Eye (tissue), 1 donor: ENCODE measurements around the gene LYL1.

ENCODE experiments used
- DNase-seq: peaks from one replicate; pipeline ENCODE4 v3.0.0-alpha.2; 2015

The LYL1 gene

GRCh38 chr19:13054626-13055212 lies 47.9 kb downstream of the LYL1 start:
- peak; percentile 85 for DNase-seq

- DNase-seq: peak; percentile 92
Measured at GRCh38 chr19:13053761-13054625, 48.7 kb downstream of the LYL1 start.

- peak; percentile 52 for DNase-seq
Measured at GRCh38 chr19:13053238-13053637, 49.4 kb downstream of the LYL1 start.

GRCh38 chr19:13052447-13053175 lies 50.0 kb downstream of the LYL1 start:
- DNase-seq: no peak

- peak; percentile 91 for DNase-seq
Measured at GRCh38 chr19:13051557-13052165, 51.0 kb downstream of the LYL1 start.

GRCh38 chr19:13050274-13050673 lies 52.4 kb downstream of the LYL1 start:
- DNase-seq: no peak
